ENCODE results near the gene TIMM13.
A peak's percentile ranks its signal among the peaks of the same experiment; 100 is the strongest.
"Not testable (repeated sequence)": the region's sequence is repeated elsewhere in the genome, so short reads cannot be mapped to it uniquely, and the experiment has no call there.

Gene TIMM13

DNA sequence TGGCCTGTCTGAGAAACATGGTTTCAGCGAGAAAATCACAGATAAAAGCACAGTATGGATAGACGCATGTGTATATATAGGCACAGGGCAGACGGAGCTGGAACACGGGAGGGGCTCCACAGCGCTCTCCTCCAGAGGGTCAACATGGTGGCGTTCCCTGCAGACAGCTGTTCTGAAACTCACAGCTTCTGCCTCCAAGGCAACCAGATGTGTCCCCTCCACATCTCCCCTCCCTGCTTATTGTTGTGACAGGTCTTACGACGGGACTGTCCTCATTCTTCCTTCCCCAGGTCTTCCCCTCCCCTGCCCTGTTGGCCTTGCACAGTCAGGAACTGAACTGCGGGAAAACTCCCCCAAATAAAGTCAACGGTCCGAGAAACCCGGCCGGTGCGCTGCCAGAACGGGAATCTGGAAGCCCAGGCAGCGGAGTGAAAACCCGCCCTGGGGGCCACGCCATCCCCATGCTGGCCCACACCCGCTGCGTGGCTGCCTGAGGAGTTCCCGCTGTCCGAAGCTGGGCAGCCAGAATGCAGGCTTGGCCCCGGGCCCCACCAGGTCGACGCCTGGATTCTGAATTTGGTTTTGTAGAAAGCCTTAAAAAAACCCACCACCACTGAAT lies 2.6 kb upstream of the TIMM13 start:
- no peak for DNase-seq

- DNase-seq, result no peak
These were observed 1.6 kb upstream of the TIMM13 start for GRCh38 chr19:2428756-2429711.

- DNase-seq, result no peak
These were observed 920 bp upstream of the TIMM13 start for GRCh38 chr19:2428321-2428690.

GRCh38 chr19:2426611-2427428 lies 566 bp downstream of the TIMM13 start:
- no peak for DNase-seq

DNA sequence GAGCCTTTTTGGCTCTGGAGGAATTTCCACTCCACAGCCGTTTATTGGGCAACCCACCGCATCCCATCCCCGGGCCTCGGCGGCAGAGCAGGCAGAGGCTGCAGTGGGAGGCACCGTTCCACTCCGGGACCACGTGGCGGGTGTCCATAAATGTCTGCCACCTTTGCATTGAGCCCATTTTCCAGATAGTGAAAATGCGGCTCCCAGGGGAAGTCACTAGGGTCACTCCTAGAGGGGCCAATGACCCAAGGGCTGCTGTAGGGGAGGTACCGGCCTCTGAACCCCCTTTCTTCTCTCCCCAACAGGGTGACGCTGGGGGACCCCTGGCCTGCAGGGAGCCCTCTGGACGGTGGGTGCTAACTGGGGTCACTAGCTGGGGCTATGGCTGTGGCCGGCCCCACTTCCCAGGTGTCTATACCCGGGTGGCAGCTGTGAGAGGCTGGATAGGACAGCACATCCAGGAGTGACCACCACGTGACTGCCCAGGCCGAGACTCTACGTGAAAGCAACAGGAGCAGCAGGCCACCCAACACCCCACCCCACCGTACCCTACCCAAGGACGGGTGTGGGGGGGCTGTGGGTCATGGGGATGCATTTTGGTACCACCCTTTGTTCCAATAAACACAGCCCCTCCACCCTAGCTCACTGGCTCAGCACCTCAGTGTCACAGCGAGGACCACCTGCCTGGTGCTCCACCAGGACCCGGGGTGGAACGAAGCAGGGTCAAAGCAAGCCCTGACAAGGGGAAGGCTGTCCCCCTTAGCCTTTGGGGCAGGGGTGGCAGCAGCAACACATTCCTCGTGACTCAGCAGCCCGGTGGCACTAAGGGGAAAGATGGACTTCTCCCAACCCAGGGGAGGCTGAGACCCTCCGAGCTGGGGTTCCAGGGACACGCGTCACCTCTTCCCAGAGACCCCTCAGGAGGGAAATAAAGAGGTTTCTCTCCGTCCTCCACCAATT lies 1.5 kb downstream of the TIMM13 start:
- no peak for DNase-seq

DNA sequence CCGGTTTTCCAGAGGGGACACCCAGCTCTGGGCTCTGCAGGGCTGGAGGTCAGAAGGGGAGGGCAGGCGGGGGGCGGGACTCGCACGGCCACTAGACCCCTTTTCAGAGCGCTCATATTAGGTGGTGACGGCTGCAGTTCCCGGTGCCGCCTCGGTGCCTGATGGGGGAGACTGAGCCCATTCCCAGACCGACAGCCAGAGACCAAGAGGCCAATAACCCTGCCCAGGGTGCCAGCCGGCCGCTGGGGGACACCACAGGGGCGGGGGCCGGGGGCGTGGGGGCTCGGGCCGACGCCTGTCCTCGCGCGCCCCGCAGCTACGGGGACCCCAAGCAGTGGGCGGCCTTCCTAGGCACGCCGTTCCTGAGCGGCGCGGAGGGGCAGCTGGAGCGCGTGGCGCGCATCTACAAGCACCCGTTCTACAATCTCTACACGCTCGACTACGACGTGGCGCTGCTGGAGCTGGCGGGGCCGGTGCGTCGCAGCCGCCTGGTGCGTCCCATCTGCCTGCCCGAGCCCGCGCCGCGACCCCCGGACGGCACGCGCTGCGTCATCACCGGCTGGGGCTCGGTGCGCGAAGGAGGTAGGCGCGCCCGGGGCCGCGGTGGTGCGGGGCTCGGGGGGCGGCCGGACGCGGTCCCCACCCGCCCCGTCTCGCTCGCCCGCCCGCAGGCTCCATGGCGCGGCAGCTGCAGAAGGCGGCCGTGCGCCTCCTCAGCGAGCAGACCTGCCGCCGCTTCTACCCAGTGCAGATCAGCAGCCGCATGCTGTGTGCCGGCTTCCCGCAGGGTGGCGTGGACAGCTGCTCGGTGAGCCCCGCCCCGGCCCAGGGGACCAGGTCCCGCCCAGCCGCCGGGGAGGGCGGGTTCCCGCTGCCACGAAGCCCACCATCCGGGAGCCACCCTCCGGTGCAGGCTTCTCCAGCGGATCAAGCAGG lies 2.4 kb downstream of the TIMM13 start:
- DNase-seq, result no peak

DNA sequence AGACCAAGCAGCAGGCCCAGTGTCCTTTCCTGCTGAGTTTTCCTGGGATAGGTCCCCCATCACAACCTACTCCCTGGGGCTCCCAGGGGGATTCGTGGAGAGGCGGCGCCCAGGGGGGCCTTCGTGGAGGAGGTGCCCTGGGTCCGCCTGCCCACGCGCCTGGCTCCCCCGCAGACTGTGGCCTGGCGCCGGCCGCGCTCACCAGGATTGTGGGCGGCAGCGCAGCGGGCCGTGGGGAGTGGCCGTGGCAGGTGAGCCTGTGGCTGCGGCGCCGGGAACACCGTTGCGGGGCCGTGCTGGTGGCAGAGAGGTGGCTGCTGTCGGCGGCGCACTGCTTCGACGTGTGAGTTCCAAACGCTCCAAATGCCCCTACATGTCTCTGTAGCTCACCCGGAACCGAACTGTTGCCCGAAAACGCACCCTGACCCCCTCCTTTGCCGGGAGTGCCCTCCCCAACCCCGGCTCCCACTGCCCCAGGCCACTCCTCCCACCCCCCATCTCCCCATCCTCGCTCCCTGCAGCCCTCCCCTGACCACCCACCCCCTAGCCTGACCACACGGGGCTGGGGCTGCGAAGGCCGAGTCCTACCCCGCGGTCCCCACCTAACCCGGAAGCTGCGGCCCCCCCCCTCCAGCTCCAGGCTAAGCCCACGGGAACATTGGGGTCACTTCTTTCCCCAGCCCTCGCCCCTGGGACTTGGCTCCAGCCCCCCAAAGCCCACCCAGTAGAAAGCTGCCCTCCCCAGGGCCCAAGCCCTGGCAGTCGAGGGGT lies 3.3 kb downstream of the TIMM13 start:
- DNase-seq, result no peak

DNA sequence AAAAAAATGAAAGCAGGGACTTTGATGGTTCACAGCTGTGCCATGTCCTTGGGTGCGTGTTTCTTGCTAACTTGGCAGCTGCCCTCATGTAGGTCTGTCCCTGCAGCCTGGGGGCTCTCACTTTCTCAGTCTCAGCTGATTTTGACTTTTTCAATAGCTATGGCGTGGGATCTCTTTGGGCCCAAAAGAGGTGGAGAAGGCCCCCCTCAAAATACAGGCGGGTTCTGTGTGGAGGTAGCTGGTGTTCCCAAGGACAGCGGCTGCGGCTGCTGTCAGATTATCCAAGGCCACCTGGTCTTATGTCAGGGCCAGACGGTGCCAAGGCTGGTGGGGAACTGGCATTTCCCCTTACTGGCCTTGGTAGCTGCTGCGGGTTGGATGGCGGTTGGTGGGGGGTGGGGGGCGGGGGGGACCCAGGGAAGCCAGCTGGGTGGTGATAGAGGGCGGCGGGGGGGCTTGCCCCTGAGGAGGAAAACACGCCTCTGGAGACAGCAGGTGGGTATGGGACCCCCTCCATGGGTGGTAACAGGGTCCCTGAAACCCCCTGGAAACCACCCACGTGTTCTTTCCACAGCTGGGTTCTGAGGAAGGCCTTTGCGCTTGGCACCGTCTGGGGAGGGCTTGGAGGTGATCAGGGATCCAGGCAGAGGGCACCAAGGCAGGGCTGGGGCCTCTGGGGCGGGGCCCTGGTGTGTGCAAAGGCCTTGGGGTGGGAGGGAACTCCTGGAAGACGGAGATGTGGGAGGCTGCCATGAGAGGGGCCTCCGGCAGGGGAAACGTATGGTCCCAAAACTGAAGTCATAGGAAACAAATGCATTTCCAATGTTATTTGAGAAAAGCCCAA lies 4.1 kb downstream of the TIMM13 start:
- peak in 1 of 2 donors; percentile 30 for DNase-seq

GRCh38 chr19:2421581-2422306 lies 5.6 kb downstream of the TIMM13 start:
- DNase-seq, result no peak

GRCh38 chr19:2420490-2420889 lies 6.9 kb downstream of the TIMM13 start:
- no peak for DNase-seq

DNA sequence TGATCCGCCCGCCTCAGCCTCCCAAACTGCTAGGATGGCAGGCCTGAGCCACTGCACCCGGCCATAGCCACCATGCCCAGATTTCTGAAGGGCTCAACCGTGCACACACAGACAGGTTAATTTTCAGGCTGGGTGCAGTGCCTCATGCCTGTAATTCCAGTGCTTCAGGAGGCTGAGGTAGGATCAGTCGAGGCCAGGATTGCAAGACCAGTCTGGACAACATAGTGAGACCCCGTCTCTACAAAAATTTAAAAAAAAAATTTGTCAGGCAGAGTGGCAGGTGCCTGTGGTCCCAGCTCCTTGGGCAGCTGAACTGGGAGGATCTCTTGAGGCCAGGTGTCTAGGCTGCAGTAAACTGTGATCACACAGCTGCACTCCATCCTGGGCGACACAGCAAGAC lies 7.6 kb downstream of the TIMM13 start:
- DNase-seq, result no peak

DNA sequence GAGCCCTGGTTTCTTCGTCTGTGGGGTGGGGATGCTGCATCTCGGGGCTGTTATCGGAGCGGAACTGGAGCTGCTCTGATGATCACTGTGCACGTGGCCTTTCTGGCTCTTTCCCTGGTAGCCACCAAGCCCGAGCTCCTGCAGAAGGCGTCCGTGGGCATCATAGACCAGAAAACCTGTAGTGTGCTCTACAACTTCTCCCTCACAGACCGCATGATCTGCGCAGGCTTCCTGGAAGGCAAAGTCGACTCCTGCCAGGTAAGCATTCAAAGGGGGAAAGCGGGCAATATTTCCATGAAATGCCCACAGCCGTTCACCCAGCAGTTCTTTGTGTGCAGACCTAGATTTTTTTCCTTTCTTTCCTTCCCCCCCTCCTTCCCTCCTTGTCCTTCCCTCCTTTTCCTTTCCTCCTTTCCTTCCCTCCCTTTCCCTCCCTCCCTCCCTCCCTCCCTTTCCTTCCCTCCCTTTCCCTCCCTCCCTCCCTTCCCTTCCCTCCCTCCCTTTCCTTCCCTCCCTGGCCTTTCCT lies 9.4 kb downstream of the TIMM13 start:
- no peak for DNase-seq

DNA sequence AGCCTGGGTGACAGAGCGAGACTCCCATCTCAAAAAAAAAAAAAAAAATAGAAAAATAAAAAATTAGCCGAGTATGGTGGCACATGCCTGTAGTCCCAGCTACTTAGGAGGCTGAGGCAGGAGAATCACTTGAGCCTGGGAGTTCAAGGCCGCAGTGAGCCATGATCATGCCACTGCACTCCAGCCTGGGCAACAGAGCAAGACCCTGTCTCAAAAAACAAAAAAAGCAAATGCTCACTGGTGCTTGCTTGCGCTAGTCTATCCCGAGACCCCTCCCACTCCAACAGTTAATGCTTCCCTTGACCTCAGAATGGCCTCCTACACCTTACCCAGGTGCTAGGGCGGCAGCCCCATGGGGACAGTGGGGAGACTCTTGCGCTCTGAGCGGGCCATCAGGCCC lies 9.9 kb downstream of the TIMM13 start:
- DNase-seq, result not testable (repeated sequence)

DNA sequence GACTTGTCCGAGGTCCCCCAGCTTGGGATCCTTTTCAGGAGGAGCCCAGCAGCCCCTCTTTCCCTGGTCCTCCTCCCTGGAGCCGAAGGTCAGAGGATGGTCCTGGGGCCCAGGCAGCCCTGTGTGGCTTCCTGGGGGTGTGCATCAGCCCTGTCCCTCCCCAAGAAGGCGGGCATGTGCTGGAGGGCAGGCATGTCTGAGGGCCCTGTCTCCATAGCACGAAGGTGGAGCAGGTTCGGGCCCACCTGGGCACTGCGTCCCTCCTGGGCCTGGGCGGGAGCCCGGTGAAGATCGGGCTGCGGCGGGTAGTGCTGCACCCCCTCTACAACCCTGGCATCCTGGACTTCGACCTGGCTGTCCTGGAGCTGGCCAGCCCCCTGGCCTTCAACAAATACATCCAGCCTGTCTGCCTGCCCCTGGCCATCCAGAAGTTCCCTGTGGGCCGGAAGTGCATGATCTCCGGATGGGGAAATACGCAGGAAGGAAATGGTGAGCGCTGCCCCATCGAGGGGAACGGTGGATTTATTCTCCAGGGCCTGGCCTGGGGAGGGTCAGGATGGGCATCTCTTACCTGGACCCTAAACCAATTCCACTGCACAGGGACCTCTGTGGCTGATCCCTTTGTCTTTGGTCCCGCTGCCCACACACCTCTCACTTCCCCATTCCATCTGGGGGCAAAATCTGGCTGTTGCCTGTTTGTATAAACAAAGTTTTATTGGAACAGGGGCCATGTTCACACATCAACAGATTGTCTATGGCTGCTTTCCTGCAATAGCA lies 10.9 kb downstream of the TIMM13 start:
- DNase-seq, result no peak

DNA sequence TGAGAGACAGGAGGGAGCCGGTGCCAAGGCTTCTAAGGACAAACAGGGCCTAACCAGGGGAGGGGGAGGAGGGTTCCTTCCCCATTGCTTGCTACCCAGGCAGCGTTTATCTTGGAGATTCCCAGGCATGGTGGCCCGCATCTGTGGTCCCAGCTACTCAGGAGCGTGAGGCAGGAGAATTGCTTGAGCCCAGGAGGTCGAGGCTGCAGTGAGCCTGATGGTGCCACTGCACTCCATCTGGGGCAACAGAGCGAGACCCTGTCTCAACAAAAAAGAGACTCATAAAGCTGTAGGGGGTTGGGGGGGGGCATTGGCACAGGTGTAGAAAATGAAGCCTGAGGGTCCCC lies 11.4 kb downstream of the TIMM13 start:
- no peak for DNase-seq

- DNase-seq, result no peak
These were observed 12.0 kb downstream of the TIMM13 start for GRCh38 chr19:2415281-2415972.

GRCh38 chr19:2413629-2414028 lies 13.8 kb downstream of the TIMM13 start:
- no peak for DNase-seq

Measured in bone marrow (tissue), 2 donors.